Activated T-cell treated with anti-CD3 and anti-CD28 coated beads, Interleukin-2, amount 50 U/mL, for 4 hours (primary cell): ENCODE data around the gene C1orf53. TPM values are rescaled to one million over a fixed set of nuclear protein-coding genes. Genes with fewer than 3 reads are reported as not detected.

Experiments used
- ATAC-seq, 2 donors: fragments of 200-7000 bp; cut with Tn5 transposase; one replicate each; pipeline ENCODE4 v1.10.0; 2021
- DNase-seq: peaks from one replicate; pipeline ENCODE4 v3.0.0-alpha.2; 2020
- H3K27me3 Mint-ChIP-seq: one replicate; pipeline ENCODE4 v1.8.0; 2021; ENCODE audit warnings: low read depth, mixed read lengths
- H3K36me3 Mint-ChIP-seq: one replicate; pipeline ENCODE4 v1.8.0; 2022; ENCODE audit warnings: mixed read lengths; ENCODE audit not compliant: insufficient read depth
- H3K4me1 Mint-ChIP-seq: one replicate; pipeline ENCODE4 v1.8.0; 2021; ENCODE audit warnings: low read depth, mixed read lengths
- H3K4me3 Mint-ChIP-seq: one replicate; pipeline ENCODE4 v1.8.0; 2021; ENCODE audit warnings: mild to moderate bottlenecking, moderate library complexity, mixed read lengths
- H3K9me3 Mint-ChIP-seq: one replicate; pipeline ENCODE4 v1.8.0; 2021; ENCODE audit warnings: mixed read lengths
- total RNA-seq, 3 donors: library from RNA; stranded (reverse); gene quantifications; one replicate each; pipeline ENCODE4 v1.2.1, GENCODE V29; 2021

The C1orf53 gene
- total RNA-seq, 3 donors from 2014 or later: 0.68 to 2.5 (median 2.4) TPM

GRCh38 chr1:197892684-197893083 is 9.7 kb upstream of the C1orf53 start:
- DNase-seq: no peak
- no peaks in the 10 kb centered on the region for H3K9me3 Mint-ChIP-seq
- peaks cover 40% of the 10 kb centered on the region for H3K27me3 Mint-ChIP-seq

GRCh38 chr1:197896301-197896700 is 6.1 kb upstream of the C1orf53 start:
- H3K27me3 Mint-ChIP-seq: peaks cover 35% of the 10 kb centered on the region

More at GRCh38 chr1:197892684-197893083, 9.7 kb upstream of the C1orf53 start:
- H3K4me1 Mint-ChIP-seq: no peaks in the 10 kb centered on the region
- no peak overlapping the region for H3K4me3 Mint-ChIP-seq
- no peak for ATAC-seq
- peaks cover 2% of the 10 kb centered on the region for H3K36me3 Mint-ChIP-seq

GRCh38 chr1:197899037-197899436 is 3.4 kb upstream of the C1orf53 start:
- H3K36me3 Mint-ChIP-seq: peaks cover 2% of the 10 kb centered on the region
- H3K9me3 Mint-ChIP-seq: no peaks in the 10 kb centered on the region
- peaks cover 14% of the 10 kb centered on the region for H3K4me1 Mint-ChIP-seq
- no peak for DNase-seq
- ATAC-seq: no peak
- H3K27me3 Mint-ChIP-seq: peaks cover 34% of the 10 kb centered on the region
- no peak overlapping the region for H3K4me3 Mint-ChIP-seq

More at GRCh38 chr1:197896301-197896700, 6.1 kb upstream of the C1orf53 start:
- ATAC-seq (no peak), DNase-seq (no peak)
- H3K4me1 Mint-ChIP-seq: peaks cover under 1% of the 10 kb centered on the region
- peaks cover 2% of the 10 kb centered on the region for H3K36me3 Mint-ChIP-seq
- H3K9me3 Mint-ChIP-seq: no peaks in the 10 kb centered on the region
- no peak overlapping the region for H3K4me3 Mint-ChIP-seq

GRCh38 chr1:197902131-197902453 is 338 bp upstream of the C1orf53 start:
- Mint-ChIP-seq H3K36me3 (no peaks in the 10 kb centered on the region), H3K4me1 (peaks cover 14% of the 10 kb centered on the region), H3K27me3 (peaks cover 43% of the 10 kb centered on the region), H3K9me3 (no peaks in the 10 kb centered on the region), H3K4me3 (peak overlapping the region; percentile 81)
- ATAC-seq (no peak), DNase-seq (no peak)

GRCh38 chr1:197903196-197903514 is 725 bp downstream of the C1orf53 start:
- Mint-ChIP-seq H3K36me3 (no peaks in the 10 kb centered on the region), H3K9me3 (no peaks in the 10 kb centered on the region), H3K27me3 (peaks cover 45% of the 10 kb centered on the region), H3K4me1 (peaks cover 16% of the 10 kb centered on the region), H3K4me3 (peak overlapping the region; percentile 88)
- DNase-seq (no peak), ATAC-seq (no peak)

- Mint-ChIP-seq H3K27me3 (peaks cover 56% of the 10 kb centered on the region), H3K4me3 (no peak overlapping the region)
- no peak for ATAC-seq
Observed at GRCh38 chr1:197904126-197904787, 1.8 kb downstream of the C1orf53 start.

GRCh38 chr1:197905699-197906351 is 3.4 kb downstream of the C1orf53 start:
- H3K27me3 Mint-ChIP-seq: peaks cover 71% of the 10 kb centered on the region
- H3K9me3 Mint-ChIP-seq: no peaks in the 10 kb centered on the region
- no peaks in the 10 kb centered on the region for H3K36me3 Mint-ChIP-seq
- DNase-seq: no peak
- ATAC-seq: no peak
- peaks cover 38% of the 10 kb centered on the region for H3K4me1 Mint-ChIP-seq
- no peak overlapping the region for H3K4me3 Mint-ChIP-seq

More at GRCh38 chr1:197904126-197904787, 1.8 kb downstream of the C1orf53 start:
- Mint-ChIP-seq H3K36me3 (no peaks in the 10 kb centered on the region), H3K4me1 (peaks cover 27% of the 10 kb centered on the region), H3K9me3 (no peaks in the 10 kb centered on the region)
- DNase-seq: no peak

GRCh38 chr1:197907846-197908616 is 5.6 kb downstream of the C1orf53 start:
- no peaks in the 10 kb centered on the region for H3K36me3 Mint-ChIP-seq
- peaks cover 89% of the 10 kb centered on the region for H3K27me3 Mint-ChIP-seq
- DNase-seq (no peak), ATAC-seq (no peak)
- H3K4me1 Mint-ChIP-seq: peaks cover 47% of the 10 kb centered on the region
- no peaks in the 10 kb centered on the region for H3K9me3 Mint-ChIP-seq
- H3K4me3 Mint-ChIP-seq: no peak overlapping the region

- no peak overlapping the region for H3K4me3 Mint-ChIP-seq
- peaks cover 46% of the 10 kb centered on the region for H3K4me1 Mint-ChIP-seq
- DNase-seq: no peak
- H3K36me3 Mint-ChIP-seq: no peaks in the 10 kb centered on the region
- peak in 1 of 2 donors; percentile 15 for ATAC-seq
- peaks cover 89% of the 10 kb centered on the region for H3K27me3 Mint-ChIP-seq
- H3K9me3 Mint-ChIP-seq: no peaks in the 10 kb centered on the region
Observed at GRCh38 chr1:197908716-197909220, 6.3 kb downstream of the C1orf53 start.

- H3K36me3 Mint-ChIP-seq: no peaks in the 10 kb centered on the region
- H3K4me3 Mint-ChIP-seq: no peak overlapping the region
- no peaks in the 10 kb centered on the region for H3K9me3 Mint-ChIP-seq
- ATAC-seq (no peak), DNase-seq (no peak)
- H3K27me3 Mint-ChIP-seq: peaks cover 89% of the 10 kb centered on the region
- peaks cover 50% of the 10 kb centered on the region for H3K4me1 Mint-ChIP-seq
Observed at GRCh38 chr1:197909384-197909783, 7.0 kb downstream of the C1orf53 start.

- H3K27me3 Mint-ChIP-seq: peaks cover 94% of the 10 kb centered on the region
- H3K36me3 Mint-ChIP-seq: no peaks in the 10 kb centered on the region
- ATAC-seq (no peak), DNase-seq (no peak)
- peak overlapping the region; percentile 40 for H3K4me3 Mint-ChIP-seq
- peaks cover 53% of the 10 kb centered on the region for H3K4me1 Mint-ChIP-seq
- H3K9me3 Mint-ChIP-seq: no peaks in the 10 kb centered on the region
Observed at GRCh38 chr1:197910120-197910991, 7.9 kb downstream of the C1orf53 start.

- DNase-seq (no peak), ATAC-seq (peak; percentile 14 to 19)
- no peaks in the 10 kb centered on the region for H3K36me3 Mint-ChIP-seq
- H3K4me3 Mint-ChIP-seq: peak overlapping the region; percentile 75
- no peaks in the 10 kb centered on the region for H3K9me3 Mint-ChIP-seq
- peaks cover 61% of the 10 kb centered on the region for H3K4me1 Mint-ChIP-seq
- H3K27me3 Mint-ChIP-seq: peaks cover 94% of the 10 kb centered on the region
Observed at GRCh38 chr1:197911111-197911856, 8.9 kb downstream of the C1orf53 start.
